DOHH2 (cell line): ENCODE measurements around the gene EXOC6B.
"Not testable (repeated sequence)": the region's sequence is repeated elsewhere in the genome, so short reads cannot be mapped to it uniquely, and the experiment has no call there.

Experiments
- CTCF ChIP-seq: fragments of 200-600 bp; sonication (generic); IDR thresholded peaks from one replicate; pipeline ENCODE4 v1.5.1; 2014; ENCODE audit warnings: antibody characterized with exemption, mild to moderate bottlenecking, low read depth, low read length; ENCODE audit not compliant: poor library complexity, severe bottlenecking
- EZH2phosphoT487 ChIP-seq: fragments of 200-600 bp; sonication (generic); IDR thresholded peaks from 2 replicates; pipeline ENCODE4 v1.6.1; 2017; ENCODE audit warnings: borderline replicate concordance, mild to moderate bottlenecking, antibody characterized with exemption, low read length, moderate library complexity, mixed read lengths

DNA sequence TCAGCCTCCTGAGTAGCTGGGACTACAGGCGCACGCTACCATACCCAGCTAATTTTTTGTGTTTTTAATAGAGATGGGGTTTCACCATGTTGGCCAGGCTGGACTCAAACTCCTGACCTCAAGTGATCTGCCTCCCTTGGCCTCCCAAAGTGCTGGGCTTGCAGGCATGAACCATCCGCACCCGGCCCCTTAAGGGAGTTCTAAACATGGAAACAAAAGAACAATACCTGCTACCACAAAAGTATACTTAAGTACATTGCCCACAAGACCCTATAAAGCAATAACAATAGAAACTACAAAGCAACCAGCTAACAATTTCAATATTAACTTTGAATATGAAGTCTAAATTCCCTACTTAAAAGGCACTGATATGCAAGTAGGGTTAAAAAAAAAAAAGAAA, 242.0 kb downstream of the EXOC6B start:
- not testable (repeated sequence) for TF ChIP-seq CTCF, EZH2phosphoT487
